CD4-positive, alpha-beta memory T cell (primary cell): ENCODE results near the gene S100A16. TPM values are rescaled to one million over a fixed set of nuclear protein-coding genes. Genes with fewer than 3 reads are reported as not detected.

Source experiments
- CTCF ChIA-PET: fragments of 350-600 bp; sonication (Branson Sonifier 250); formaldehyde crosslinking; loops from one replicate; lab custom pipeline; 2021; ENCODE audit warnings: inconsistent platforms; ENCODE audit not compliant: partially characterized antibody; lab: Charles Lee
- POLR2A ChIA-PET: fragments of 350-600 bp; sonication (Branson Sonifier 250); formaldehyde crosslinking; loops from one replicate; lab custom pipeline; 2021; ENCODE audit not compliant: partially characterized antibody; lab: Charles Lee
- DNase-seq, 5 donors: peaks; one replicate each; pipeline versions ENCODE4 v3.0.0 to v3.0.0-alpha.2; 2020 to 2022; ENCODE audit warnings: mixed read lengths in 1 of 5
- H3K27ac ChIP-seq: one replicate; pipeline ENCODE4 v1.7.0; 2013; ENCODE audit warnings: low read depth, low read length
- H3K27me3 ChIP-seq: 2 replicates; pipeline ENCODE4 v1.7.0; 2013; ENCODE audit warnings: mild to moderate bottlenecking, low read length, moderate library complexity; ENCODE audit not compliant: insufficient read depth
- H3K36me3 ChIP-seq: 2 replicates; pipeline ENCODE4 v1.7.0; 2013; ENCODE audit warnings: mild to moderate bottlenecking, low read length, moderate library complexity; ENCODE audit not compliant: insufficient read depth
- H3K4me1 ChIP-seq: 2 replicates; pipeline ENCODE4 v1.7.0; 2013; ENCODE audit warnings: mild to moderate bottlenecking, low read length, moderate library complexity; ENCODE audit not compliant: insufficient read depth
- H3K4me3 ChIP-seq, 2 donors: one replicate each; pipeline ENCODE4 v1.7.0; 2013; ENCODE audit warnings: low read length in 2 of 2, mild to moderate bottlenecking in 1 of 2
- H3K9me3 ChIP-seq, 2 donors: one replicate each; pipeline ENCODE4 v1.7.0; 2013; ENCODE audit warnings: low read length in 2 of 2, control low read depth in 1 of 2; ENCODE audit not compliant: control insufficient read depth in 1 of 2
- H3K27ac Mint-ChIP-seq, 7 donors: one replicate each; pipeline ENCODE4 v1.8.0; 2020 to 2021; ENCODE audit warnings: mixed read lengths in 7 of 7, mild to moderate bottlenecking in 6 of 7, inconsistent platforms in 3 of 7, moderate library complexity in 3 of 7
- H3K27me3 Mint-ChIP-seq, 2 donors: one replicate each; pipeline ENCODE4 v1.8.0; 2020 to 2021; ENCODE audit warnings: mixed read lengths in 2 of 2
- H3K36me3 Mint-ChIP-seq, 2 donors: one replicate each; pipeline ENCODE4 v1.8.0; 2020 to 2021; ENCODE audit warnings: mixed read lengths in 2 of 2, inconsistent platforms in 1 of 2, mild to moderate bottlenecking in 1 of 2
- H3K4me1 Mint-ChIP-seq, 4 donors: one replicate each; pipeline ENCODE4 v1.8.0; 2020 to 2021; ENCODE audit warnings: mixed read lengths in 4 of 4, mild to moderate bottlenecking in 1 of 4
- H3K4me3 Mint-ChIP-seq, 8 donors: one replicate each; pipeline ENCODE4 v1.8.0; 2020 to 2021; ENCODE audit warnings: mixed read lengths in 8 of 8, mild to moderate bottlenecking in 7 of 8, moderate library complexity in 6 of 8, inconsistent platforms in 3 of 8
- H3K9me3 Mint-ChIP-seq, 8 donors: one replicate each; pipeline ENCODE4 v1.8.0; 2020 to 2021; ENCODE audit warnings: mixed read lengths in 8 of 8, mild to moderate bottlenecking in 5 of 8, inconsistent platforms in 3 of 8, moderate library complexity in 1 of 8
- intact Hi-C: fragments of 100-400 bp; cut with micrococcal nuclease; formaldehyde crosslinking; loops from one replicate; pipeline ENCODE4 v1.15.1; 2023
- polyA plus RNA-seq, 2 donors: library from polyadenylated mRNA; unstranded; fragments of 300-500 nt; fragmentation: Illumina TruSeq; gene quantifications; one replicate each; pipeline ENCODE4 v1.2.3, GENCODE V29; 2021
- total RNA-seq, 2 experiments: library from RNA; stranded (reverse); gene quantifications; one replicate each; pipeline ENCODE4 v1.2.3, GENCODE V29; 2021

S100A16 gene
- total and polyA plus RNA-seq, 4 experiments from 2014 or later: not detected

GRCh38 chr1:153612111-153612754 lies 704 bp downstream of the S100A16 start:
- no peaks in the 10 kb centered on the region for H3K27me3 ChIP-seq
- H3K27ac Mint-ChIP-seq: no peak overlapping the region
- intact Hi-C loops: no loop called here
- H3K4me1 Mint-ChIP-seq: peaks cover 0 to 1% (median 0%) of the 10 kb centered on the region in 4 donors
- peaks cover 0 to 1% of the 10 kb centered on the region in 2 donors for H3K27me3 Mint-ChIP-seq
- no peaks in the 10 kb centered on the region for H3K4me1 ChIP-seq
- no peak for DNase-seq
- no peaks in the 10 kb centered on the region for H3K9me3 ChIP-seq
- CTCF ChIA-PET: interaction anchor here (1.2 to 1.9 kb wide), 2 partner anchors 101 to 117 kb away, joined by 4 to 5 read pairs; no protein-coding TSS in a partner anchor
- H3K4me3 ChIP-seq: no peak overlapping the region
- H3K36me3 ChIP-seq: no peaks in the 10 kb centered on the region
- H3K36me3 Mint-ChIP-seq: no peaks in the 10 kb centered on the region
- no peak overlapping the region for H3K27ac ChIP-seq
- peaks cover 0 to 1% (median 0%) of the 10 kb centered on the region in 8 donors for H3K9me3 Mint-ChIP-seq
- POLR2A ChIA-PET: no interaction called here
- H3K4me3 Mint-ChIP-seq: no peak overlapping the region

GRCh38 chr1:153611356-153611755 lies 1.6 kb downstream of the S100A16 start:
- no peak overlapping the region for H3K4me3 Mint-ChIP-seq
- ChIA-PET POLR2A (no interaction called here), CTCF (interaction anchor here (1.9 kb wide), 1 partner anchor 116 kb away, joined by 5 read pairs; no protein-coding TSS in a partner anchor)
- H3K27me3 Mint-ChIP-seq: peaks cover 0 to 1% of the 10 kb centered on the region in 2 donors
- Histone ChIP-seq H3K4me3 (no peak overlapping the region), H3K9me3 (no peaks in the 10 kb centered on the region), H3K27ac (no peak overlapping the region), H3K4me1 (no peaks in the 10 kb centered on the region), H3K27me3 (no peaks in the 10 kb centered on the region), H3K36me3 (no peaks in the 10 kb centered on the region)
- DNase-seq: no peak
- H3K9me3 Mint-ChIP-seq: peaks cover 0 to 1% (median 0%) of the 10 kb centered on the region in 8 donors
- peaks cover 0 to 1% (median 0%) of the 10 kb centered on the region in 4 donors for H3K4me1 Mint-ChIP-seq
- H3K27ac Mint-ChIP-seq: peak overlapping the region in 1 of 7 donors; percentile 57
- intact Hi-C loops: no loop called here
- no peaks in the 10 kb centered on the region for H3K36me3 Mint-ChIP-seq

- ChIA-PET CTCF (no interaction called here), POLR2A (no interaction called here)
- intact Hi-C loops: no loop called here
Observed at GRCh38 chr1:153610811-153611301, 2.1 kb downstream of the S100A16 start.

DNA sequence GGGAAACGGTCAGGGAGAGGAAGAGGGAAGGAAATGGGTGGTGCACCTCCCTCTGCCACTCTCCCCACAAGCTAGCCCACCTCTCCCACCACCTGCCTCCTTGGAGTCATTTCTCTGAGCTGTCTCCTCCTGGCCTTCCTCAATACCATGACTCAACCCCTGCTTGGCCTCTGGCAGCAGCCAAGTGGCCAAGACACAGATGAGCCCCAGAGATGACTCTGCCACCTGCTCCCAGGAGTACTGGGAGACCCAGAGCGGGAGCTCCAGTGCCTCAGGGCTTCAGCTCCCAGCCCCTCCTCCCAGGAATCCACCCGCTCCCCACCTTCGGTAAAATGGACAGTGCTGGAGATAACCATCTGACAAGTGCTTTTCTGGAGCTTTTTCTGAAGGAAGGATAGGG lies 2.6 kb downstream of the S100A16 start:
- no peak overlapping the region for H3K27ac Mint-ChIP-seq
- ChIA-PET POLR2A (no interaction called here), CTCF (no interaction called here)
- H3K9me3 Mint-ChIP-seq: peaks cover 0 to 1% (median 0%) of the 10 kb centered on the region in 8 donors
- H3K27ac ChIP-seq: no peak overlapping the region
- H3K36me3 Mint-ChIP-seq: no peaks in the 10 kb centered on the region
- no peaks in the 10 kb centered on the region for H3K27me3 ChIP-seq
- H3K36me3 ChIP-seq: no peaks in the 10 kb centered on the region
- no peaks in the 10 kb centered on the region for H3K4me1 ChIP-seq
- peaks cover 0 to 1% (median 0%) of the 10 kb centered on the region in 4 donors for H3K4me1 Mint-ChIP-seq
- H3K9me3 ChIP-seq: no peaks in the 10 kb centered on the region
- no peak overlapping the region for H3K4me3 ChIP-seq
- peaks cover 0 to 1% of the 10 kb centered on the region in 2 donors for H3K27me3 Mint-ChIP-seq
- no peak for DNase-seq
- intact Hi-C loops: no loop called here
- no peak overlapping the region for H3K4me3 Mint-ChIP-seq

More at GRCh38 chr1:153610811-153611301, 2.1 kb downstream of the S100A16 start:
- Mint-ChIP-seq H3K27ac (no peak overlapping the region), H3K4me3 (no peak overlapping the region), H3K27me3 (peaks cover 0 to 1% of the 10 kb centered on the region in 2 donors), H3K4me1 (peaks cover 0 to 1% (median 0%) of the 10 kb centered on the region in 4 donors), H3K9me3 (peaks cover 0 to 1% (median 0%) of the 10 kb centered on the region in 8 donors), H3K36me3 (no peaks in the 10 kb centered on the region)
- Histone ChIP-seq H3K27ac (no peak overlapping the region), H3K4me3 (no peak overlapping the region), H3K4me1 (no peaks in the 10 kb centered on the region), H3K36me3 (no peaks in the 10 kb centered on the region), H3K9me3 (no peaks in the 10 kb centered on the region), H3K27me3 (no peaks in the 10 kb centered on the region)
- DNase-seq: no peak

GRCh38 chr1:153609585-153609907 lies 3.4 kb downstream of the S100A16 start:
- H3K27ac Mint-ChIP-seq: no peak overlapping the region
- H3K36me3 Mint-ChIP-seq: no peaks in the 10 kb centered on the region
- ChIA-PET POLR2A (no interaction called here), CTCF (interaction anchor here (1.2 kb wide), 1 partner anchor 8 kb away, joined by 3 read pairs; no protein-coding TSS in a partner anchor)
- no peak for DNase-seq
- intact Hi-C loops: no loop called here
- H3K27me3 ChIP-seq: no peaks in the 10 kb centered on the region
- no peaks in the 10 kb centered on the region for H3K9me3 ChIP-seq
- H3K36me3 ChIP-seq: no peaks in the 10 kb centered on the region
- no peak overlapping the region for H3K4me3 Mint-ChIP-seq
- H3K9me3 Mint-ChIP-seq: peaks cover 0 to 1% (median 0%) of the 10 kb centered on the region in 8 donors
- no peaks in the 10 kb centered on the region for H3K4me1 ChIP-seq
- H3K27me3 Mint-ChIP-seq: peaks cover 0 to 1% of the 10 kb centered on the region in 2 donors
- H3K4me1 Mint-ChIP-seq: peaks cover 0 to 1% (median 0%) of the 10 kb centered on the region in 4 donors
- H3K27ac ChIP-seq: no peak overlapping the region
- no peak overlapping the region for H3K4me3 ChIP-seq

DNA sequence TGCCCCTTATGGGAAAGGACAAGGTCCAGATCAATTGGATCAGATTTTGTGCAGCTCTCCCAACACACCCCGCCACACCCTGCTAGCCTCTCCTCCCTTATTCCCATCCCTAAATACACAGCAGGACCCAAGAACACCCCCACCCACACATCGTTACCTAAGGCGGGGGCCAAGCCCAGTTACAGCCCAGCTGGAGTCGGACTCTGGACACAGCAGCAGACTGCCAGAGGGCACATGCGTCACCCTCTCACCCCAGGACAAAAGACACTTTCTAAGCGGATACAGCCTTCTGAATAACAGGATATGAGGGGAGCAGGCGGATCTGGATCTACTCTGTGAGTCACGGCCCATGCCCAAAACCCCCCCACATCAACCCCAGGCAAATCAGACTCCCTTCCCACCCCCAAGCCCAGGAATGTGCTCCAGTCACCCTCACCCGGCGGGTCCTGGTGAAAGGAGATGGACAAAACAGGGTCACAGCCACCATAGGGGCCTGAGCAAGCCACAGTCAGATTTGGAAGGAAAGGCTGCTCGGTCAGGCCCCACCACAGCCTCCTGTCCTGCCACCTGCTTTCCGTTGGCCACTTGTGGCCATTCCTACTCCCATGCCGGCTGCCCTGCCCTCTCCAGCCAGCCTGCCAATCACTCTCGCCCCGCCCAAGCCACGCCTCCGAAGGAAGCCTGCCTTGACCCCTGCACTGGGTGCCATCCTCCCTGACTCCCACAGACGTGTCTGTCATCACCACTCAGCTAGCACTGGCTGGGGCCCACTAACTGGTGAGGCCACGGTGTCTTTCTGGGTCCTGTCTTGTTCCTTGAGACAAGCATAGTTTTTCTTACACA lies 4.0 kb downstream of the S100A16 start:
- Mint-ChIP-seq H3K27ac (peak overlapping the region in 2 of 7 donors; percentile 45 to 80), H3K4me3 (no peak overlapping the region), H3K4me1 (peaks cover 0 to 1% (median 0%) of the 10 kb centered on the region in 4 donors), H3K27me3 (no peaks in the 10 kb centered on the region), H3K36me3 (no peaks in the 10 kb centered on the region), H3K9me3 (peaks cover 0 to 1% (median 0%) of the 10 kb centered on the region in 8 donors)
- CTCF ChIA-PET: interaction anchor here (1.2 kb wide), 1 partner anchor 9 kb away, joined by 3 read pairs; no protein-coding TSS in a partner anchor
- Histone ChIP-seq H3K27me3 (no peaks in the 10 kb centered on the region), H3K27ac (no peak overlapping the region), H3K4me1 (no peaks in the 10 kb centered on the region), H3K36me3 (no peaks in the 10 kb centered on the region), H3K9me3 (no peaks in the 10 kb centered on the region), H3K4me3 (no peak overlapping the region)
- no peak for DNase-seq
- POLR2A ChIA-PET: no interaction called here
- intact Hi-C loops: no loop called here

DNA sequence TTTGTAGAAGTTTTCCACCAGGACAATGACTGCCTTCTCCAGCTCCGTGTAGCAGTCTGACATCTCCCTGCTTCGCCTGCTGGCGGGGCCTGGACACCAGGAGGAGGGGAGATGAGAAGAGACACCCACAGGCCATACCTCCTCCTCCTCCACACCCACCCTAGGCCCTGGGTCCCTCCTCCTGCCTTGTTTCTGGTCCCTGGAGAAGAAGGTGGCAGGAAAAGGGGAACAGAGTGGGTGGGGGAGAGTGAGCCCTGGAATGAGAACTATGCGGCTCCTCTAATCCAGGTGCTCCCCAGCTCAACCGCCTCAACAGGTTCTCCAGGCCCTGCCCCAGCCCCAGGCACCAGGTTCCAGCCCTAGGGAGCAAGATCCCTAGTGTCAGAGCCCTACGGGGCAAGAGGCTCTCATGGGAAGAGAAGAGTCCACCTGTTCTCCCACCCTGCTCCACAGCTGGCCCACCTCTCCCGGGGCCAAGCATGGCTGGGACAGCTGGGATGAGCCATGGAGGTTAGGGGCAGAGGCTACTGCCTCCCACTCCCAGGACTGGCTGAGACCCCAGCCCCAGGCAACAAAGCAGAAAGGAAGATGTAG lies 4.8 kb downstream of the S100A16 start:
- Histone ChIP-seq H3K4me3 (no peak overlapping the region), H3K9me3 (no peaks in the 10 kb centered on the region), H3K27me3 (no peaks in the 10 kb centered on the region), H3K4me1 (no peaks in the 10 kb centered on the region), H3K27ac (no peak overlapping the region), H3K36me3 (no peaks in the 10 kb centered on the region)
- DNase-seq: no peak
- ChIA-PET POLR2A (no interaction called here), CTCF (no interaction called here)
- Mint-ChIP-seq H3K27me3 (no peaks in the 10 kb centered on the region), H3K36me3 (no peaks in the 10 kb centered on the region), H3K4me3 (no peak overlapping the region), H3K4me1 (peaks cover 0 to 1% (median 0%) of the 10 kb centered on the region in 4 donors), H3K27ac (no peak overlapping the region), H3K9me3 (peaks cover 0 to 1% (median 0%) of the 10 kb centered on the region in 8 donors)
- intact Hi-C loops: no loop called here
